K562 (cell line): ENCODE data around the gene NCBP2. TPM values are rescaled to one million over a fixed set of nuclear protein-coding genes. Genes with fewer than 3 reads are reported as not detected.

Experiments
- CBX1 ChIP-seq: sonication (generic); IDR thresholded peaks from 2 replicates; pipeline ENCODE4 v1.6.1; 2016; ENCODE audit warnings: antibody characterized with exemption, low read depth, mild to moderate bottlenecking
- CBX8 ChIP-seq: fragments of 200-600 bp; sonication (generic); IDR thresholded peaks from 2 replicates; pipeline ENCODE4 v1.6.1; 2012; ENCODE audit warnings: borderline replicate concordance, mixed run types, low read depth, mild to moderate bottlenecking, moderate library complexity, mixed read lengths, low read length, control low read depth, inconsistent platforms; ENCODE audit not compliant: poor library complexity, severe bottlenecking; ENCODE audit errors: extremely low read depth
- CC2D1A ChIP-seq: fragments of 450-650 bp; IDR thresholded peaks from 2 replicates; pipeline ENCODE4 v1.6.1; 2017; ENCODE audit warnings: mild to moderate bottlenecking
- GABPB2 ChIP-seq: fragments of 250-450 bp; sonication (Bioruptor Pico); conservative IDR thresholded peaks from 2 replicates; pipeline ENCODE4 v1.5.1; 2021; ENCODE audit warnings: mild to moderate bottlenecking
- GATAD2B ChIP-seq: fragments of 450-650 bp; IDR thresholded peaks from 2 replicates; pipeline ENCODE4 v1.6.1; 2017; ENCODE audit warnings: mild to moderate bottlenecking, borderline replicate concordance
- HLTF ChIP-seq: fragments of 450-650 bp; IDR thresholded peaks from 2 replicates; pipeline ENCODE4 v1.6.1; 2016
- JUN ChIP-seq, 2 experiments: sonication (generic) in 1 of 2; formaldehyde crosslinking in 1 of 2; IDR thresholded peaks; 2 replicates each; pipeline versions ENCODE4 v1.6.1 to v1.8.0; 2012 to 2022; ENCODE audit warnings: borderline replicate concordance in 2 of 2, mild to moderate bottlenecking in 2 of 2, improper control_type of control experiment in 1 of 2, low read depth in 1 of 2, low read length in 1 of 2, missing genetic modification reagents in 1 of 2
- MCM5 ChIP-seq: fragments of 450-650 bp; IDR thresholded peaks from 2 replicates; pipeline ENCODE4 v1.6.1; 2016; ENCODE audit warnings: low read depth
- MYBL2 ChIP-seq, 2 experiments: fragments of 450-650 bp in 1 of 2; sonication (generic) in 1 of 2; formaldehyde crosslinking in 1 of 2; IDR thresholded peaks; 2 replicates each; pipeline versions ENCODE4 v1.6.1 to v1.8.1; 2017 to 2022; ENCODE audit warnings: borderline replicate concordance in 1 of 2, inconsistent platforms in 1 of 2, low read depth in 1 of 2, mild to moderate bottlenecking in 1 of 2, missing genetic modification reagents in 1 of 2, moderate library complexity in 1 of 2
- NBN ChIP-seq: fragments of 450-650 bp; IDR thresholded peaks from 2 replicates; pipeline ENCODE4 v1.6.1; 2016; ENCODE audit warnings: low read depth, mild to moderate bottlenecking
- NFE2 ChIP-seq: IDR thresholded peaks from 2 replicates; pipeline ENCODE4 v1.6.1; 2014; ENCODE audit warnings: antibody characterized with exemption, low read depth
- NR3C1 ChIP-seq: sonication (generic); formaldehyde crosslinking; IDR thresholded peaks from 2 replicates; pipeline ENCODE4 v1.8.1; 2022; ENCODE audit warnings: missing genetic modification reagents
- PHF21A ChIP-seq: fragments of 450-650 bp; IDR thresholded peaks from 2 replicates; pipeline ENCODE4 v1.6.1; 2017; ENCODE audit warnings: low read depth, borderline replicate concordance
- POLR3A ChIP-seq: IDR thresholded peaks from 2 replicates; pipeline ENCODE4 v1.6.1; 2011; ENCODE audit warnings: borderline replicate concordance, mild to moderate bottlenecking, moderate library complexity; ENCODE audit not compliant: insufficient read length, insufficient read depth; ENCODE audit errors: extremely low read depth
- POLR3G ChIP-seq: IDR thresholded peaks from 2 replicates; pipeline ENCODE4 v1.6.1; 2011; ENCODE audit not compliant: insufficient read length, insufficient replicate concordance; ENCODE audit errors: extremely low read depth
- PREB ChIP-seq: sonication (generic); formaldehyde crosslinking; IDR thresholded peaks from 2 replicates; pipeline ENCODE4 v1.8.1; 2023; ENCODE audit warnings: mild to moderate bottlenecking, missing genetic modification reagents
- RAD21 ChIP-seq, 2 experiments: fragments of 250-450 bp in 1 of 2; fragments of 450-650 bp in 1 of 2; sonication (Bioruptor Pico) in 1 of 2; formaldehyde crosslinking in 1 of 2; IDR thresholded peaks in 1 of 2; conservative IDR thresholded peaks in 1 of 2; 2 replicates each; pipeline versions ENCODE4 v1.4.0 to v1.8.0; 2020 to 2022; ENCODE audit warnings: mild to moderate bottlenecking in 2 of 2, moderate library complexity in 1 of 2
- SIN3B ChIP-seq: fragments of 450-650 bp; IDR thresholded peaks from 2 replicates; pipeline ENCODE4 v1.6.1; 2017; ENCODE audit warnings: low read depth, mild to moderate bottlenecking, moderate library complexity
- SMARCE1 ChIP-seq: fragments of 450-650 bp; IDR thresholded peaks from 2 replicates; pipeline ENCODE4 v1.7.1; 2016; ENCODE audit warnings: mild to moderate bottlenecking
- SNIP1 ChIP-seq: fragments of 450-650 bp; IDR thresholded peaks from 2 replicates; pipeline ENCODE4 v1.7.1; 2017; ENCODE audit warnings: low read depth, mild to moderate bottlenecking
- SNRNP70 ChIP-seq: fragments of 200-400 bp; formaldehyde crosslinking; optimal IDR thresholded peaks from 2 replicates; pipeline ENCODE3; 2017; ENCODE audit warnings: low read depth, low read length
- SRF ChIP-seq, 2 experiments: fragments of 250-450, 450-650 bp in 1 of 2; sonication (Bioruptor Pico) in 1 of 2; sonication (generic) in 1 of 2; formaldehyde crosslinking; IDR thresholded peaks; 2 replicates each; pipeline versions ENCODE4 v1.5.0 to v1.5.1; 2020 to 2022; ENCODE audit warnings: mild to moderate bottlenecking in 1 of 2, missing genetic modification reagents in 1 of 2
- TCF3 ChIP-seq: sonication (generic); formaldehyde crosslinking; IDR thresholded peaks from 2 replicates; pipeline ENCODE4 v1.4.0; 2020; ENCODE audit warnings: mild to moderate bottlenecking, missing genetic modification reagents
- TFAP4 ChIP-seq: sonication (generic); formaldehyde crosslinking; IDR thresholded peaks from 2 replicates; pipeline ENCODE4 v1.8.0; 2022; ENCODE audit warnings: missing genetic modification reagents, mild to moderate bottlenecking, moderate library complexity, borderline replicate concordance
- ZC3H8 ChIP-seq: fragments of 450-650 bp; IDR thresholded peaks from 2 replicates; pipeline ENCODE4 v1.6.1; 2017
- ZNF764 ChIP-seq: fragments of 250-450 bp; sonication (Bioruptor Pico); IDR thresholded peaks from 2 replicates; pipeline ENCODE4 v1.4.0; 2020; ENCODE audit warnings: low read depth, mild to moderate bottlenecking, moderate library complexity
- ZSCAN32 ChIP-seq: fragments of 450-650 bp; formaldehyde crosslinking; IDR thresholded peaks from 2 replicates; pipeline ENCODE4 v1.4.0; 2020; ENCODE audit warnings: mild to moderate bottlenecking, moderate library complexity
- polyA plus RNA-seq, 8 experiments: library from polyadenylated mRNA; depleted of rRNA in 4 of 8; stranded (reverse) in 5 of 8; unstranded in 3 of 8; fragments of >200 nt; fragmentation: Nextera tagmentation in 2 of 8; fragmentation: Illumina TruSeq in 1 of 8; extraction: Ambion mirVana in 2 of 8; extraction: Trizol in 1 of 8; gene quantifications; 2 replicates each; pipeline versions ENCODE4 v1.2.1 to v1.2.3, GENCODE V29; 2011 to 2014; ENCODE audit warnings: inconsistent platforms in 1 of 8, missing spikeins in 1 of 8
- total RNA-seq, 7 experiments: library from RNA; depleted of rRNA in 6 of 7; stranded (reverse); fragments of >200 nt in 6 of 7; fragmentation: Illumina TruSeq in 2 of 7; extraction: Trizol in 2 of 7; gene quantifications; 2 replicates each; pipeline versions ENCODE4 v1.2.1 to v1.2.3, GENCODE V29; 2011 to 2021; ENCODE audit warnings: low replicate concordance in 1 of 7

NCBP2 gene
- total and polyA plus RNA-seq, 9 of the 15 experiments (the other 6 are each of a cell fraction or from before 2014, with no cell fraction given): 56.4 to 102 (median 82.3) TPM

- TF ChIP-seq SRF (CRISPR knock-in tag; IDR thresholded peaks at IDR 0.05) (no peak), JUN (IDR thresholded peaks at IDR 0.05; ENCODE audit: borderline replicate concordance, low read depth, low read length) (no peak; the same call in 1 of the 2 replicates), JUN (CRISPR knock-in tag; IDR thresholded peaks at IDR 0.05; ENCODE audit: borderline replicate concordance) (0 out of 2 replicates have a peak, but pooled peaks have one; percentile 40), POLR3A (no peak), ZNF764 (no peak), CBX8 (no peak), MCM5 (no peak), CBX1 (no peak), ZSCAN32 (CRISPR knock-in tag) (no peak), SNIP1 (no peak), NBN (no peak), TFAP4 (CRISPR knock-in tag) (no peak), GABPB2 (no peak), SNRNP70 (no peak), GATAD2B (peak; percentile 97), PHF21A (no peak), SMARCE1 (no peak), POLR3G (no peak), PREB (CRISPR knock-in tag) (no peak), SIN3B (peak; percentile 58), NR3C1 (CRISPR knock-in tag) (0 out of 2 replicates have a peak, but pooled peaks have one; percentile 20), RAD21 (CRISPR knock-in tag; conservative IDR thresholded peaks at IDR 0.05 in 1 of 2, IDR thresholded peaks at IDR 0.05 in 1 of 2) (peak; percentile 78 to 90), ZC3H8 (no peak), TCF3 (CRISPR knock-in tag) (no peak), MYBL2 (IDR thresholded peaks at IDR 0.05; ENCODE audit: low read depth) (no peak), MYBL2 (CRISPR knock-in tag; IDR thresholded peaks at IDR 0.05; ENCODE audit: borderline replicate concordance) (no peak), NFE2 (no peak), CC2D1A (no peak), HLTF (no peak)
Measured at GRCh38 chr3:196969660-196970546, 27.6 kb upstream of the NCBP2 start (continued).
